ENCODE results near the gene ZNF774. TPM values are rescaled to one million over a fixed set of nuclear protein-coding genes. Genes with fewer than 3 reads are reported as not detected.

Gene ZNF774
- total RNA-seq, 1 donor from 2014 or later, result 8.3 TPM

- peak within 1 kb of the TSS; percentile 90 for H3K27ac Mint-ChIP-seq
- Histone ChIP-seq H3K9me3 (ENCODE audit: low read depth) (no peaks in the 10 kb centered on the region), H3K9ac (no peak within 1 kb of the TSS), H3F3A (ENCODE audit: low read depth) (peaks cover 21% of the 10 kb centered on the region), H2AFZ (replicated peaks) (peak within 1 kb of the TSS; percentile 100), H3K27me3 (no peaks in the 10 kb centered on the region), H3K4me2 (peak within 1 kb of the TSS; percentile 81), H3K79me2 (ENCODE audit: low read depth) (peaks cover 10% of the 10 kb centered on the region), H3K36me3 (no peaks in the 10 kb centered on the region), H3K27ac (no peak within 1 kb of the TSS), H3K4me1 (peaks cover 17% of the 10 kb centered on the region), H3K4me3 (peak within 1 kb of the TSS; percentile 80), H4K20me1 (ENCODE audit: low read depth) (no peaks in the 10 kb centered on the region)
- H3K9me3 Mint-ChIP-seq, result no peaks in the 10 kb centered on the region
- peak within 1 kb of the TSS; percentile 90 for H3K4me3 Mint-ChIP-seq
- peaks cover 16% of the 10 kb centered on the region for H3K4me1 Mint-ChIP-seq
- TF ChIP-seq CTCF (IDR thresholded peaks at IDR 0.05), result no peak
- TF ChIP-seq EZH2phosphoT487 (IDR thresholded peaks at IDR 0.05), result no peak
- TF ChIP-seq EZH2 (IDR thresholded peaks at IDR 0.05), result no peak
- DNase-seq (ENCODE audit: low spot score), result peak; percentile 97
- H3K27me3 Mint-ChIP-seq (ENCODE audit: insufficient read depth, low read depth), result peaks cover 2% of the 10 kb centered on the region
- peaks cover 7% of the 10 kb centered on the region for H3K36me3 Mint-ChIP-seq
Observed at GRCh38 chr15:90387534-90388461, 35.7 kb downstream of the ZNF774 start, which contains the start of gene IQGAP1. TSS of gene IQGAP1 (plus strand) at chr15:90388242. CDS start at chr15:90388342, 100 bp downstream.

GRCh38 chr15:90388462-90389380 lies 36.6 kb downstream of the ZNF774 start:
- Mint-ChIP-seq H3K4me3 (peak overlapping the region; percentile 90), H3K36me3 (peaks cover 9% of the 10 kb centered on the region), H3K27ac (no peak overlapping the region), H3K9me3 (no peaks in the 10 kb centered on the region), H3K27me3 (ENCODE audit: insufficient read depth, low read depth) (peaks cover 2% of the 10 kb centered on the region), H3K4me1 (peaks cover 16% of the 10 kb centered on the region)
- Histone ChIP-seq H3K36me3 (no peaks in the 10 kb centered on the region), H4K20me1 (ENCODE audit: low read depth) (no peaks in the 10 kb centered on the region), H3K27ac (no peak overlapping the region), H3K4me1 (peaks cover 17% of the 10 kb centered on the region), H3K79me2 (ENCODE audit: low read depth) (peaks cover 19% of the 10 kb centered on the region), H3K4me3 (peak overlapping the region; percentile 80), H3F3A (ENCODE audit: low read depth) (peaks cover 21% of the 10 kb centered on the region), H3K4me2 (peak overlapping the region; percentile 80), H3K9me3 (ENCODE audit: low read depth) (no peaks in the 10 kb centered on the region), H2AFZ (replicated peaks) (peak overlapping the region; percentile 80), H3K9ac (no peak overlapping the region), H3K27me3 (no peaks in the 10 kb centered on the region)
- TF ChIP-seq EZH2phosphoT487 (IDR thresholded peaks at IDR 0.05) (no peak), EZH2 (IDR thresholded peaks at IDR 0.05) (no peak), CTCF (IDR thresholded peaks at IDR 0.05) (peak; percentile 11)
- peak; percentile 73 for DNase-seq (ENCODE audit: low spot score)

- no peak overlapping the region for H3K27ac Mint-ChIP-seq
- peaks cover 2% of the 10 kb centered on the region for H3K27me3 Mint-ChIP-seq (ENCODE audit: insufficient read depth, low read depth)
Observed at GRCh38 chr15:90389513-90389912, 37.4 kb downstream of the ZNF774 start.

More at GRCh38 chr15:90389513-90389912, 37.4 kb downstream of the ZNF774 start:
- Histone ChIP-seq H3K9ac (no peak overlapping the region), H3K27me3 (no peaks in the 10 kb centered on the region), H3K36me3 (no peaks in the 10 kb centered on the region), H3K4me3 (no peak overlapping the region), H3K27ac (no peak overlapping the region), H3K9me3 (ENCODE audit: low read depth) (no peaks in the 10 kb centered on the region), H3K4me1 (peaks cover 17% of the 10 kb centered on the region), H4K20me1 (ENCODE audit: low read depth) (no peaks in the 10 kb centered on the region), H3K4me2 (peak overlapping the region; percentile 80), H2AFZ (replicated peaks) (no peak overlapping the region), H3K79me2 (ENCODE audit: low read depth) (peaks cover 26% of the 10 kb centered on the region), H3F3A (ENCODE audit: low read depth) (peaks cover 24% of the 10 kb centered on the region)
- no peak for DNase-seq (ENCODE audit: low spot score)
- Mint-ChIP-seq H3K36me3 (peaks cover 10% of the 10 kb centered on the region), H3K4me3 (peak overlapping the region; percentile 90), H3K9me3 (no peaks in the 10 kb centered on the region), H3K4me1 (peaks cover 16% of the 10 kb centered on the region)
- no peak for TF ChIP-seq CTCF (IDR thresholded peaks at IDR 0.05)
- TF ChIP-seq EZH2phosphoT487 (IDR thresholded peaks at IDR 0.05), result no peak
- no peak for TF ChIP-seq EZH2 (IDR thresholded peaks at IDR 0.05)

All from neural progenitor cell (in vitro differentiated cells).